Colon (tissue), 2 donors: ENCODE results near the gene KLKB1.
"Not testable (repeated sequence)": the region's sequence is repeated elsewhere in the genome, so short reads cannot be mapped to it uniquely, and the experiment has no call there.

Experiments
- FAIRE-seq: peaks from 2 replicates; lab custom pipeline; 2012; peaks lifted over from hg19 to GRCh38; lab: Jason Lieb, UNC
- donor health status: control.
- donor health status: control.

The KLKB1 gene

GRCh38 chr4:186265683-186266652 lies 38.7 kb downstream of the KLKB1 start, which contains the start of gene F11:
F11 (plus strand) TSS chr4:186266189; CDS start chr4:186267137, 948 bp downstream.
- no peak for FAIRE-seq

- no peak for FAIRE-seq
Measured at GRCh38 chr4:186266729-186267456, 39.6 kb downstream of the KLKB1 start.

GRCh38 chr4:186271081-186271678 lies 43.9 kb downstream of the KLKB1 start:
- FAIRE-seq, result no peak

- no peak for FAIRE-seq
Measured at GRCh38 chr4:186272699-186273391, 45.5 kb downstream of the KLKB1 start.

- not testable (repeated sequence) for FAIRE-seq
Measured at GRCh38 chr4:186273392-186273789, 46.1 kb downstream of the KLKB1 start.

GRCh38 chr4:186283311-186283710 lies 56.0 kb downstream of the KLKB1 start:
- no peak for FAIRE-seq

GRCh38 chr4:186285147-186285546 lies 57.8 kb downstream of the KLKB1 start:
- FAIRE-seq, result no peak

GRCh38 chr4:186286581-186286980 lies 59.3 kb downstream of the KLKB1 start:
- no peak for FAIRE-seq

- FAIRE-seq, result no peak
Measured at GRCh38 chr4:186291256-186291890, 64.1 kb downstream of the KLKB1 start.

GRCh38 chr4:186294160-186294559 lies 66.9 kb downstream of the KLKB1 start:
- FAIRE-seq, result no peak

GRCh38 chr4:186296481-186296880 lies 69.2 kb downstream of the KLKB1 start:
- FAIRE-seq, result no peak

- FAIRE-seq, result peak; percentile 41
Measured at GRCh38 chr4:186297013-186297645, 69.8 kb downstream of the KLKB1 start.

- FAIRE-seq, result no peak
Measured at GRCh38 chr4:186298031-186298647, 70.8 kb downstream of the KLKB1 start.

GRCh38 chr4:186299291-186299690 lies 72.0 kb downstream of the KLKB1 start:
- FAIRE-seq, result no peak

- peak; percentile 64 for FAIRE-seq
Measured at GRCh38 chr4:186300659-186301390, 73.5 kb downstream of the KLKB1 start.

GRCh38 chr4:186304216-186304615 lies 76.9 kb downstream of the KLKB1 start:
- no peak for FAIRE-seq

- no peak for FAIRE-seq
Measured at GRCh38 chr4:186304866-186305505, 77.7 kb downstream of the KLKB1 start.

- FAIRE-seq, result no peak
Measured at GRCh38 chr4:186307497-186307896, 80.2 kb downstream of the KLKB1 start.

GRCh38 chr4:186307916-186308315 lies 80.6 kb downstream of the KLKB1 start:
- no peak for FAIRE-seq
